K562 (cell line): ENCODE results near the gene LITAF. TPM values are rescaled to one million over a fixed set of nuclear protein-coding genes. Genes with fewer than 3 reads are reported as not detected.

Experiments used
- ATAC-seq: fragments of 200-7000 bp; cut with Tn5 transposase; 3 replicates; pipeline ENCODE4 v1.9.1; 2020; ENCODE audit warnings: moderate library complexity
- BruUV-seq: library from RNA; stranded (reverse); fragments of 400-500 nt; replicated peaks from 2 replicates; lab custom pipeline; 2021; lab: Mats Ljungman, UMichigan
- CTCF ChIA-PET: fragments of 300-600 bp; formaldehyde crosslinking; extraction: SDS; loops from one replicate; lab custom pipeline; 2021; ENCODE audit warnings: low intra/inter-chr PET ratio; lab: Yijun Ruan, JAX
- POLR2A ChIA-PET: fragments of 300-600, 350-650 bp; sonication (Branson Sonifier 250); formaldehyde crosslinking; extraction: SDS; loops from one replicate; lab custom pipeline; 2021; ENCODE audit warnings: antibody characterized with exemption, inconsistent platforms; lab: Yijun Ruan, JAX
- DNase-seq, 4 experiments: peaks; one replicate each; pipeline versions ENCODE4 v3.0.0 to v3.0.0-alpha.2; 2011 to 2018; ENCODE audit warnings: low spot score in 3 of 4, mixed read lengths in 3 of 4; ENCODE audit errors: extremely low read depth in 1 of 4
- FAIRE-seq: peaks from 2 replicates; lab custom pipeline; 2011; peaks lifted over from hg19 to GRCh38; lab: Jason Lieb, UNC
- H2AFZ ChIP-seq: 2 replicates; pipeline ENCODE4 v1.6.0; 2011; ENCODE audit warnings: low read depth, low read length, control low read depth, inconsistent platforms
- H3K27ac ChIP-seq: fragments of 200-600 bp; 3 replicates; pipeline ENCODE4 v1.8.0; 2011; ENCODE audit warnings: low read depth, mild to moderate bottlenecking, control low read depth, inconsistent platforms, low read length, moderate library complexity, mixed read lengths; ENCODE audit errors: extremely low read depth
- H3K27me3 ChIP-seq, 2 experiments: fragments of 300-600 bp in 1 of 2; 2 replicates in 1 of 2; 3 replicates in 1 of 2; pipeline versions ENCODE4 v1.6.0 to v1.8.0; 2011; ENCODE audit warnings: inconsistent platforms in 2 of 2, low read length in 2 of 2, mild to moderate bottlenecking in 1 of 2, mixed read lengths in 1 of 2, moderate library complexity in 1 of 2; ENCODE audit not compliant: control insufficient read depth in 2 of 2, insufficient read depth in 2 of 2
- H3K36me3 ChIP-seq: fragments of 300-600 bp; 3 replicates; pipeline ENCODE4 v1.8.0; 2011; ENCODE audit warnings: mild to moderate bottlenecking, low read length, inconsistent platforms; ENCODE audit not compliant: control insufficient read depth, insufficient read depth
- H3K4me1 ChIP-seq, 2 experiments: fragments of 200-600 bp in 1 of 2; replicated peaks in 1 of 2; 2 replicates in 1 of 2; 3 replicates in 1 of 2; pipeline versions ENCODE4 v1.5.1 to v1.8.0; 2011; ENCODE audit warnings: inconsistent platforms in 2 of 2, low read length in 2 of 2, mild to moderate bottlenecking in 1 of 2, mixed read lengths in 1 of 2, moderate library complexity in 1 of 2; ENCODE audit not compliant: control insufficient read depth in 2 of 2, insufficient read depth in 2 of 2
- H3K4me2 ChIP-seq: 2 replicates; pipeline ENCODE4 v1.6.1; 2011; ENCODE audit warnings: low read length, control low read depth, inconsistent platforms, mixed read lengths; ENCODE audit not compliant: insufficient read depth
- H3K4me3 ChIP-seq: fragments of 200-600 bp; sonication (generic), shearing (Covaris generic); 2 replicates; pipeline ENCODE4 v1.5.1; 2016; ENCODE audit warnings: control low read depth, inconsistent platforms
- H3K79me2 ChIP-seq: fragments of 200-600 bp; 3 replicates; pipeline ENCODE4 v1.8.0; 2011; ENCODE audit warnings: low read length, inconsistent platforms; ENCODE audit not compliant: control insufficient read depth, insufficient read depth
- H3K9ac ChIP-seq, 2 experiments: 2 replicates each; pipeline versions ENCODE4 v1.6.0 to v1.6.1; 2011; ENCODE audit warnings: low read depth in 2 of 2, low read length in 2 of 2, control low read depth in 1 of 2, inconsistent platforms in 1 of 2, mild to moderate bottlenecking in 1 of 2, mixed read lengths in 1 of 2; ENCODE audit not compliant: insufficient read depth in 1 of 2
- H3K9me1 ChIP-seq: one replicate; pipeline ENCODE4 v1.6.0; 2011; ENCODE audit warnings: inconsistent platforms, mild to moderate bottlenecking, low read length, moderate library complexity; ENCODE audit not compliant: control insufficient read depth, insufficient read depth
- H3K9me3 ChIP-seq: replicated peaks from 2 replicates; pipeline ENCODE4 v1.5.1; 2011; ENCODE audit warnings: low read depth, low read length, inconsistent platforms; ENCODE audit not compliant: control insufficient read depth, insufficient read depth
- H4K20me1 ChIP-seq: replicated peaks from 2 replicates; pipeline ENCODE4 v1.6.1; 2011; ENCODE audit warnings: low read length, inconsistent platforms, mixed read lengths; ENCODE audit not compliant: control insufficient read depth, insufficient read depth
- BCOR ChIP-seq: fragments of 450-650 bp; IDR thresholded peaks from 2 replicates; pipeline ENCODE4 v1.6.1; 2016
- CEBPZ ChIP-seq: fragments of 150-350 bp; IDR thresholded peaks from 2 replicates; pipeline ENCODE4 v1.6.1; 2014; ENCODE audit warnings: low read depth, mild to moderate bottlenecking, low read length, borderline replicate concordance
- DPF2 ChIP-seq: fragments of 450-650 bp; IDR thresholded peaks from 2 replicates; pipeline ENCODE4 v1.6.1; 2016
- NR4A1 ChIP-seq, 2 experiments: fragments of 250-450 bp in 1 of 2; fragments of 450-650 bp in 1 of 2; sonication (Bioruptor Pico) in 1 of 2; IDR thresholded peaks; 2 replicates each; pipeline versions ENCODE4 v1.4.0 to v1.6.1; 2016 to 2020; ENCODE audit warnings: mild to moderate bottlenecking in 2 of 2, missing compliant biosample characterization in 1 of 2, missing genetic modification characterization in 1 of 2, moderate library complexity in 1 of 2
- OTX1 ChIP-seq: fragments of 450-650 bp; formaldehyde crosslinking; IDR thresholded peaks from 2 replicates; pipeline ENCODE4 v1.4.0; 2022; ENCODE audit warnings: mild to moderate bottlenecking
- SNRNP70 ChIP-seq: fragments of 200-400 bp; formaldehyde crosslinking; optimal IDR thresholded peaks from 2 replicates; pipeline ENCODE3; 2017; ENCODE audit warnings: low read depth, low read length
- STAG1 ChIP-seq: sonication (generic); formaldehyde crosslinking; IDR thresholded peaks from 2 replicates; pipeline ENCODE4 v1.5.0; 2020; ENCODE audit warnings: missing genetic modification reagents, borderline replicate concordance
- YBX1 ChIP-seq: fragments of 450-650 bp; IDR thresholded peaks from 2 replicates; pipeline ENCODE4 v1.7.1; 2016; ENCODE audit warnings: mild to moderate bottlenecking
- WGBS: fragments of 100-300 bp; shearing (Covaris generic); methylation state at CpG from one replicate; pipeline ENCODE4 v1.1.6; 2016; ENCODE audit warnings: low coverage, mixed read lengths; ENCODE audit not compliant: insufficient coverage; ENCODE audit errors: missing lambda C conversion rate; 5-methylcytosine and 5-hydroxymethylcytosine counted together
- in situ Hi-C: fragments of 300-500 bp; cut with MboI; formaldehyde crosslinking; loops from 4 replicates; pipeline ENCODE4 v1.15.0; 2018; ENCODE audit warnings: inconsistent platforms, mixed read lengths
- intact Hi-C: fragments of 100-400 bp; cut with micrococcal nuclease; formaldehyde crosslinking; loops from 2 replicates; pipeline ENCODE4 v1.14.2; 2022
- polyA plus RNA-seq, 8 experiments: library from polyadenylated mRNA; depleted of rRNA in 4 of 8; stranded (reverse) in 5 of 8; unstranded in 3 of 8; fragments of >200 nt; fragmentation: Nextera tagmentation in 2 of 8; fragmentation: Illumina TruSeq in 1 of 8; extraction: Ambion mirVana in 2 of 8; extraction: Trizol in 1 of 8; gene quantifications; 2 replicates each; pipeline versions ENCODE4 v1.2.1 to v1.2.3, GENCODE V29; 2011 to 2014; ENCODE audit warnings: inconsistent platforms in 1 of 8, missing spikeins in 1 of 8
- total RNA-seq, 7 experiments: library from RNA; depleted of rRNA in 6 of 7; stranded (reverse); fragments of >200 nt in 6 of 7; fragmentation: Illumina TruSeq in 2 of 7; extraction: Trizol in 2 of 7; gene quantifications; 2 replicates each; pipeline versions ENCODE4 v1.2.1 to v1.2.3, GENCODE V29; 2011 to 2021; ENCODE audit warnings: low replicate concordance in 1 of 7
- TF ChIP-seq, protein P1 (sequence below): sonication (generic); formaldehyde crosslinking; IDR thresholded peaks from 2 replicates; pipeline ENCODE4 v1.8.1; 2023; ENCODE audit warnings: mild to moderate bottlenecking, missing genetic modification reagents
- TF ChIP-seq, protein P2 (sequence below): sonication (generic); formaldehyde crosslinking; IDR thresholded peaks from 2 replicates; pipeline ENCODE4 v1.8.0; 2022; ENCODE audit warnings: mild to moderate bottlenecking, missing genetic modification reagents
- TF ChIP-seq, protein P3 (sequence below), 3 experiments: IDR thresholded peaks in 2 of 3; conservative IDR thresholded peaks in 1 of 3; 2 replicates each; pipeline ENCODE4 v1.5.1; 2011 to 2012; ENCODE audit warnings: low read length in 3 of 3, mild to moderate bottlenecking in 3 of 3, control low read depth in 2 of 3, improper control_type of control experiment in 1 of 3, inconsistent platforms in 1 of 3, low read depth in 1 of 3, mixed read lengths in 1 of 3, moderate library complexity in 1 of 3; ENCODE audit not compliant: insufficient read depth in 2 of 3

Gene LITAF
- total and polyA plus RNA-seq, 9 of the 15 experiments (the other 6 are each of a cell fraction or from before 2014, with no cell fraction given), result 4.1 to 17.8 (median 11.9) TPM

DNA sequence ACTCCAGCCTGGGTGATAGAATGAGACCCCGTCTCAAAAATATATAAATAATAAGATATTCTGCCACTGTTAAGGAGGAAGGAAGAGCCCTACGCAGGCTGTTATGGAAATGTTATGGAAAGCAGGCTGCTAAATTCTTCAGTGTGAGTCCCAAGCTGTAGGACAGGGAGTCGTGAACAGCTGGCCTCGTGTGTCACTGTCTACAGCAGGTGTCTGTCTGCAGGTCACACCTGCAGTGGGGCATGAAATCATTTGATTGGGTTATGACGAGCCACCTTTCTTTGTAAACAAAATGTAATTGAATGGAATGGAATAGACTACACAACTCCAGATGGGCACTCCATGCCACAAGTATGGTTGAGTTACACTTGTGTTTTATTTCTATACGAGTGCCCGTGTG lies 15.6 kb upstream of the LITAF start:
- 41% methylated on average over 6 of the region's 7 CpGs for WGBS
- H4K20me1 ChIP-seq, result no peaks in the 10 kb centered on the region
- peaks cover 0 to 22% of the 10 kb centered on the region in 2 experiments; a peak in 3 of 5 replicates for H3K27me3 ChIP-seq
- CTCF ChIA-PET, result no interaction called here
- ATAC-seq (no peak), FAIRE-seq (no peak), DNase-seq (no peak)
- H3K27ac ChIP-seq, result no peak overlapping the region
- H3K9me3 ChIP-seq, result no peaks in the 10 kb centered on the region
- no peaks in the 10 kb centered on the region; a peak in 1 of 5 replicates for H3K4me1 ChIP-seq
- no peaks in the 10 kb centered on the region for H3K79me2 ChIP-seq
- POLR2A ChIA-PET, result no interaction called here
- H3K9ac ChIP-seq, result no peak overlapping the region
- H3K9me1 ChIP-seq, result no peaks in the 10 kb centered on the region
- H3K4me2 ChIP-seq, result no peak overlapping the region
- H3K4me3 ChIP-seq, result no peak overlapping the region
- in situ Hi-C loops, result no loop called here
- intact Hi-C loops, result no loop called here
- no peaks in the 10 kb centered on the region for H3K36me3 ChIP-seq
- no TSS peak for BruUV-seq
- H2AFZ ChIP-seq, result no peak overlapping the region
- TF ChIP-seq CEBPZ (no peak), YBX1 (no peak), NR4A1 (CRISPR knock-in tag; IDR thresholded peaks at IDR 0.05) (no peak), NR4A1 (tag; IDR thresholded peaks at IDR 0.05) (no peak), STAG1 (no peak), SNRNP70 (no peak), DPF2 (no peak), BCOR (no peak), OTX1 (CRISPR knock-in tag) (no peak)
- TF ChIP-seq, protein P1, sequence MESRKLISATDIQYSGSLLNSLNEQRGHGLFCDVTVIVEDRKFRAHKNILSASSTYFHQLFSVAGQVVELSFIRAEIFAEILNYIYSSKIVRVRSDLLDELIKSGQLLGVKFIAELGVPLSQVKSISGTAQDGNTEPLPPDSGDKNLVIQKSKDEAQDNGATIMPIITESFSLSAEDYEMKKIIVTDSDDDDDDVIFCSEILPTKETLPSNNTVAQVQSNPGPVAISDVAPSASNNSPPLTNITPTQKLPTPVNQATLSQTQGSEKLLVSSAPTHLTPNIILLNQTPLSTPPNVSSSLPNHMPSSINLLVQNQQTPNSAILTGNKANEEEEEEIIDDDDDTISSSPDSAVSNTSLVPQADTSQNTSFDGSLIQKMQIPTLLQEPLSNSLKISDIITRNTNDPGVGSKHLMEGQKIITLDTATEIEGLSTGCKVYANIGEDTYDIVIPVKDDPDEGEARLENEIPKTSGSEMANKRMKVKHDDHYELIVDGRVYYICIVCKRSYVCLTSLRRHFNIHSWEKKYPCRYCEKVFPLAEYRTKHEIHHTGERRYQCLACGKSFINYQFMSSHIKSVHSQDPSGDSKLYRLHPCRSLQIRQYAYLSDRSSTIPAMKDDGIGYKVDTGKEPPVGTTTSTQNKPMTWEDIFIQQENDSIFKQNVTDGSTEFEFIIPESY (CRISPR knock-in tag), result no peak
- TF ChIP-seq, protein P2, sequence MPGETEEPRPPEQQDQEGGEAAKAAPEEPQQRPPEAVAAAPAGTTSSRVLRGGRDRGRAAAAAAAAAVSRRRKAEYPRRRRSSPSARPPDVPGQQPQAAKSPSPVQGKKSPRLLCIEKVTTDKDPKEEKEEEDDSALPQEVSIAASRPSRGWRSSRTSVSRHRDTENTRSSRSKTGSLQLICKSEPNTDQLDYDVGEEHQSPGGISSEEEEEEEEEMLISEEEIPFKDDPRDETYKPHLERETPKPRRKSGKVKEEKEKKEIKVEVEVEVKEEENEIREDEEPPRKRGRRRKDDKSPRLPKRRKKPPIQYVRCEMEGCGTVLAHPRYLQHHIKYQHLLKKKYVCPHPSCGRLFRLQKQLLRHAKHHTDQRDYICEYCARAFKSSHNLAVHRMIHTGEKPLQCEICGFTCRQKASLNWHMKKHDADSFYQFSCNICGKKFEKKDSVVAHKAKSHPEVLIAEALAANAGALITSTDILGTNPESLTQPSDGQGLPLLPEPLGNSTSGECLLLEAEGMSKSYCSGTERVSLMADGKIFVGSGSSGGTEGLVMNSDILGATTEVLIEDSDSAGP, result no peak
- TF ChIP-seq, protein P3, sequence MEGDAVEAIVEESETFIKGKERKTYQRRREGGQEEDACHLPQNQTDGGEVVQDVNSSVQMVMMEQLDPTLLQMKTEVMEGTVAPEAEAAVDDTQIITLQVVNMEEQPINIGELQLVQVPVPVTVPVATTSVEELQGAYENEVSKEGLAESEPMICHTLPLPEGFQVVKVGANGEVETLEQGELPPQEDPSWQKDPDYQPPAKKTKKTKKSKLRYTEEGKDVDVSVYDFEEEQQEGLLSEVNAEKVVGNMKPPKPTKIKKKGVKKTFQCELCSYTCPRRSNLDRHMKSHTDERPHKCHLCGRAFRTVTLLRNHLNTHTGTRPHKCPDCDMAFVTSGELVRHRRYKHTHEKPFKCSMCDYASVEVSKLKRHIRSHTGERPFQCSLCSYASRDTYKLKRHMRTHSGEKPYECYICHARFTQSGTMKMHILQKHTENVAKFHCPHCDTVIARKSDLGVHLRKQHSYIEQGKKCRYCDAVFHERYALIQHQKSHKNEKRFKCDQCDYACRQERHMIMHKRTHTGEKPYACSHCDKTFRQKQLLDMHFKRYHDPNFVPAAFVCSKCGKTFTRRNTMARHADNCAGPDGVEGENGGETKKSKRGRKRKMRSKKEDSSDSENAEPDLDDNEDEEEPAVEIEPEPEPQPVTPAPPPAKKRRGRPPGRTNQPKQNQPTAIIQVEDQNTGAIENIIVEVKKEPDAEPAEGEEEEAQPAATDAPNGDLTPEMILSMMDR (IDR thresholded peaks at IDR 0.05 in 2 of 3, conservative IDR thresholded peaks at IDR 0.05 in 1 of 3; ENCODE audit: insufficient read depth in 2 of 3, low read depth in 1 of 3, low read length in 3 of 3), result no peak
